H1 (cell line): ENCODE measurements around the gene AMOTL2. TPM values are rescaled to one million over a fixed set of nuclear protein-coding genes. Genes with fewer than 3 reads are reported as not detected.

Experiments
- CTCF ChIA-PET: fragments of 300-600 bp; sonication (Branson Sonifier 250); formaldehyde crosslinking; loops from one replicate; lab custom pipeline; 2021; ENCODE audit not compliant: partially characterized antibody; lab: Charles Lee
- POLR2A ChIA-PET: fragments of 300-600 bp; sonication (Branson Sonifier 250); formaldehyde crosslinking; loops from one replicate; lab custom pipeline; 2021; ENCODE audit warnings: inconsistent platforms; ENCODE audit not compliant: partially characterized antibody; lab: Charles Lee
- DNase-seq, 2 experiments: peaks; one replicate each; pipeline versions ENCODE4 v3.0.0 to v3.0.0-alpha.2; 2010 to 2022; ENCODE audit warnings: low spot score in 2 of 2, low read depth in 1 of 2, mixed read lengths in 1 of 2
- FAIRE-seq: peaks from 2 replicates; lab custom pipeline; 2011; peaks lifted over from hg19 to GRCh38; lab: Jason Lieb, UNC
- H2AFZ ChIP-seq: 2 replicates; pipeline ENCODE4 v1.8.1; 2012; ENCODE audit warnings: low read length, inconsistent platforms
- H2AK5ac ChIP-seq: 2 replicates; pipeline ENCODE4 v1.6.1; 2013; ENCODE audit warnings: low read depth, low read length
- H2BK120ac ChIP-seq: replicated peaks from 2 replicates; pipeline ENCODE3; 2013; ENCODE audit warnings: low read depth, low read length, inconsistent platforms
- H2BK12ac ChIP-seq: 2 replicates; pipeline ENCODE4 v1.6.1; 2013; ENCODE audit warnings: low read depth, low read length
- H2BK15ac ChIP-seq: 2 replicates; pipeline ENCODE4 v1.6.1; 2013; ENCODE audit warnings: low read length
- H2BK20ac ChIP-seq: 2 replicates; pipeline ENCODE4 v1.6.1; 2013; ENCODE audit warnings: low read length
- H2BK5ac ChIP-seq: 2 replicates; pipeline ENCODE4 v1.6.1; 2013; ENCODE audit warnings: low read depth, low read length
- H3K14ac ChIP-seq: 2 replicates; pipeline ENCODE4 v1.6.1; 2013; ENCODE audit warnings: inconsistent platforms; ENCODE audit not compliant: insufficient read length
- H3K18ac ChIP-seq: 2 replicates; pipeline ENCODE4 v1.6.1; 2013; ENCODE audit warnings: low read length; ENCODE audit errors: extremely low read depth
- H3K23ac ChIP-seq: 2 replicates; pipeline ENCODE4 v1.6.1; 2013; ENCODE audit warnings: inconsistent platforms; ENCODE audit not compliant: insufficient read length
- H3K23me2 ChIP-seq: 2 replicates; pipeline ENCODE4 v1.6.1; 2013; ENCODE audit warnings: low read depth, low read length
- H3K27ac ChIP-seq: 2 replicates; pipeline ENCODE4 v1.6.1; 2011; ENCODE audit warnings: low read depth, low read length, inconsistent platforms
- H3K27me3 ChIP-seq, 4 experiments: replicated peaks in 1 of 4; 1 replicate in 1 of 4; 2 replicates in 3 of 4; pipeline versions ENCODE4 v1.6.1 to v1.8.1; 2011 to 2013; ENCODE audit warnings: low read length in 3 of 4, mild to moderate bottlenecking in 3 of 4, inconsistent platforms in 2 of 4, mixed read lengths in 2 of 4, moderate library complexity in 1 of 4; ENCODE audit not compliant: control insufficient read depth in 3 of 4, insufficient read depth in 3 of 4; ENCODE audit errors: extremely low read depth in 1 of 4
- H3K36me3 ChIP-seq, 4 experiments: 2 replicates each; pipeline versions ENCODE4 v1.6.1 to v1.8.1; 2011 to 2013; ENCODE audit warnings: mild to moderate bottlenecking in 4 of 4, low read length in 3 of 4, moderate library complexity in 2 of 4, control low read depth in 1 of 4, inconsistent platforms in 1 of 4; ENCODE audit not compliant: insufficient read depth in 4 of 4, control insufficient read depth in 2 of 4
- H3K4ac ChIP-seq: replicated peaks from 2 replicates; pipeline ENCODE3; 2013; ENCODE audit warnings: low read length, low read depth, mixed read lengths, inconsistent platforms; ENCODE audit not compliant: insufficient read length
- H3K4me1 ChIP-seq, 4 experiments: replicated peaks in 1 of 4; 1 replicate in 1 of 4; 2 replicates in 3 of 4; pipeline versions ENCODE4 v1.6.1 to v1.8.1; 2011 to 2013; ENCODE audit warnings: low read length in 3 of 4, inconsistent platforms in 2 of 4, mixed read lengths in 1 of 4; ENCODE audit not compliant: insufficient read depth in 4 of 4, control insufficient read depth in 3 of 4
- H3K4me2 ChIP-seq, 2 experiments: 2 replicates each; pipeline versions ENCODE4 v1.6.1 to v1.8.1; 2011 to 2013; ENCODE audit warnings: low read depth in 2 of 2, low read length in 2 of 2, control low read depth in 1 of 2, inconsistent platforms in 1 of 2, mild to moderate bottlenecking in 1 of 2; ENCODE audit not compliant: insufficient read depth in 1 of 2
- H3K4me3 ChIP-seq, 4 experiments: fragments of 200-600, 300-600 bp in 1 of 4; sonication (generic), shearing (Covaris generic), sonication (Bioruptor Twin) in 1 of 4; 2 replicates each; pipeline versions ENCODE4 v1.5.1 to v1.8.1; 2011 to 2016; ENCODE audit warnings: low read length in 4 of 4, low read depth in 3 of 4, control low read depth in 2 of 4, inconsistent platforms in 2 of 4, mild to moderate bottlenecking in 2 of 4, mixed read lengths in 1 of 4, moderate library complexity in 1 of 4; ENCODE audit not compliant: insufficient read depth in 2 of 4; ENCODE audit errors: extremely low read depth in 1 of 4
- H3K56ac ChIP-seq: replicated peaks from 2 replicates; pipeline ENCODE3; 2013; ENCODE audit warnings: low read depth, mild to moderate bottlenecking, mixed read lengths, low read length, inconsistent platforms; ENCODE audit not compliant: insufficient read length
- H3K79me1 ChIP-seq: 2 replicates; pipeline ENCODE4 v1.6.1; 2013; ENCODE audit warnings: low read depth, low read length, control low read depth
- H3K79me2 ChIP-seq, 2 experiments: 2 replicates each; pipeline versions ENCODE4 v1.6.1 to v1.8.1; 2012 to 2013; ENCODE audit warnings: low read length in 2 of 2, mild to moderate bottlenecking in 2 of 2, inconsistent platforms in 1 of 2; ENCODE audit not compliant: insufficient read depth in 2 of 2, control insufficient read depth in 1 of 2
- H3K9ac ChIP-seq, 4 experiments: replicated peaks in 1 of 4; 1 replicate in 1 of 4; 2 replicates in 3 of 4; pipeline versions ENCODE4 v1.6.1 to v1.8.1; 2011 to 2013; ENCODE audit warnings: low read depth in 3 of 4, low read length in 3 of 4, control low read depth in 2 of 4, mild to moderate bottlenecking in 2 of 4, moderate library complexity in 2 of 4, inconsistent platforms in 1 of 4; ENCODE audit errors: extremely low read depth in 1 of 4
- H3K9me3 ChIP-seq, 2 experiments: 2 replicates each; pipeline versions ENCODE4 v1.6.1 to v1.8.1; 2012 to 2013; ENCODE audit warnings: mild to moderate bottlenecking in 2 of 2, moderate library complexity in 2 of 2, control low read depth in 1 of 2, inconsistent platforms in 1 of 2, low read depth in 1 of 2, low read length in 1 of 2, mixed read lengths in 1 of 2; ENCODE audit not compliant: insufficient read depth in 2 of 2
- H4K20me1 ChIP-seq, 2 experiments: replicated peaks in 1 of 2; 2 replicates each; pipeline versions ENCODE3 to v1.8.1; 2011 to 2013; ENCODE audit warnings: inconsistent platforms in 2 of 2, low read length in 2 of 2, mild to moderate bottlenecking in 1 of 2; ENCODE audit not compliant: insufficient read depth in 2 of 2, control insufficient read depth in 1 of 2
- H4K5ac ChIP-seq: 2 replicates; pipeline ENCODE4 v1.6.1; 2013; ENCODE audit warnings: low read length, low read depth, mixed read lengths, inconsistent platforms; ENCODE audit not compliant: insufficient read length
- H4K8ac ChIP-seq: 2 replicates; pipeline ENCODE4 v1.8.0; 2013; ENCODE audit warnings: mild to moderate bottlenecking, moderate library complexity, low read length, inconsistent platforms; ENCODE audit not compliant: insufficient read depth; ENCODE audit errors: extremely low read depth
- H4K91ac ChIP-seq: replicated peaks from 2 replicates; pipeline ENCODE3; 2013; ENCODE audit warnings: low read length, mixed read lengths, inconsistent platforms; ENCODE audit not compliant: insufficient read length
- FOSL1 ChIP-seq: IDR thresholded peaks from 2 replicates; pipeline ENCODE4 v1.6.1; 2011; ENCODE audit warnings: mild to moderate bottlenecking, low read depth, low read length, moderate library complexity; ENCODE audit not compliant: insufficient read depth
- GABPA ChIP-seq: IDR thresholded peaks from 2 replicates; pipeline ENCODE4 v1.6.1; 2011; ENCODE audit warnings: mild to moderate bottlenecking, low read length, moderate library complexity, borderline replicate concordance; ENCODE audit not compliant: insufficient read depth
- JUND ChIP-seq: IDR thresholded peaks from 2 replicates; pipeline ENCODE4 v1.6.1; 2011; ENCODE audit warnings: mild to moderate bottlenecking, improper control_type of control experiment, low read length
- MAFK ChIP-seq: IDR thresholded peaks from 2 replicates; pipeline ENCODE4 v1.6.1; 2012; ENCODE audit warnings: low read depth, mild to moderate bottlenecking, improper control_type of control experiment, low read length
- NANOG ChIP-seq: IDR thresholded peaks from 2 replicates; pipeline ENCODE4 v1.6.1; 2011; ENCODE audit warnings: low read length, low read depth, mild to moderate bottlenecking, inconsistent platforms; ENCODE audit not compliant: insufficient read depth, poor library complexity, severe bottlenecking
- RXRA ChIP-seq: IDR thresholded peaks from 2 replicates; pipeline ENCODE4 v1.6.1; 2011; ENCODE audit warnings: low read depth, mild to moderate bottlenecking, low read length, moderate library complexity; ENCODE audit not compliant: insufficient read depth
- SP4 ChIP-seq: IDR thresholded peaks from 2 replicates; pipeline ENCODE4 v1.6.1; 2012; ENCODE audit warnings: low read length, inconsistent platforms
- SUZ12 ChIP-seq: fragments of 200-600 bp; sonication (generic); IDR thresholded peaks from 2 replicates; pipeline ENCODE4 v1.6.1; 2012; ENCODE audit warnings: mild to moderate bottlenecking, inconsistent platforms, low read length, moderate library complexity, mixed read lengths
- TAF7 ChIP-seq: optimal IDR thresholded peaks from 2 replicates; pipeline ENCODE3; 2011; ENCODE audit warnings: low read depth, mild to moderate bottlenecking, inconsistent platforms, low read length, moderate library complexity, borderline replicate concordance
- WGBS, 2 experiments: shearing (Covaris generic) in 1 of 2; methylation state at CpG; one replicate each; pipeline versions ENCODE4 v1.1.6 to v1.1.7; 2013 to 2015; ENCODE audit warnings: low lambda C conversion rate in 2 of 2, mixed read lengths in 2 of 2, inconsistent platforms in 1 of 2, low coverage in 1 of 2, missing lambda C conversion rate in 1 of 2; ENCODE audit not compliant: insufficient replicate concordance in 2 of 2, insufficient coverage in 1 of 2, insufficient read length in 1 of 2; ENCODE audit errors: extremely low coverage in 1 of 2, missing lambda C conversion rate in 1 of 2; 5-methylcytosine and 5-hydroxymethylcytosine counted together
- polyA plus RNA-seq, 7 experiments: library from polyadenylated mRNA; depleted of rRNA in 3 of 7; stranded (reverse) in 5 of 7; unstranded in 2 of 7; fragments of >200 nt in 5 of 7; fragments of 200-250 nt in 2 of 7; gene quantifications; 1 replicate in 5 of 7; 2 replicates in 1 of 7; 4 replicates in 1 of 7; pipeline versions ENCODE4 v1.2.1 to v1.2.3, GENCODE V29; 2011 to 2013; ENCODE audit warnings: missing spikeins in 2 of 7, mixed read lengths in 2 of 7
- total RNA-seq: library from RNA; stranded (reverse); fragmentation: NEBNext Ultra II Directional; extraction: Animal tissue kit (Norgen Biotek cat#: 25700); gene quantifications from 2 replicates; pipeline ENCODE4 v1.2.1, GENCODE V29; 2021

AMOTL2 gene
- total and polyA plus RNA-seq, 2 of the 8 experiments (the other 6 are each of a cell fraction or from before 2014, with no cell fraction given): 19.0 to 63.7 TPM

GRCh38 chr3:134309987-134310700, 64.1 kb downstream of the AMOTL2 start:
- H3K36me3 ChIP-seq: no peaks in the 10 kb centered on the region
- H3K4me1 ChIP-seq: peaks cover 9 to 29% (median 16%) of the 10 kb centered on the region in 4 experiments
- H2BK120ac ChIP-seq: no peak overlapping the region
- H4K20me1 ChIP-seq: no peaks in the 10 kb centered on the region
- no peak overlapping the region for H4K5ac ChIP-seq
- no peak overlapping the region for H3K9ac ChIP-seq
- no peak overlapping the region for H4K8ac ChIP-seq
- DNase-seq (no peak), FAIRE-seq (no peak)
- no peak overlapping the region for H3K4me2 ChIP-seq
- peak overlapping the region; percentile 75 for H2BK12ac ChIP-seq
- H2AK5ac ChIP-seq: 0 out of 2 replicates have a peak overlapping the region, but pooled peaks have one; percentile 30
- H2BK5ac ChIP-seq: no peak overlapping the region
- 0 out of 2 replicates have a peak overlapping the region, but pooled peaks have one; percentile 21 for H2BK20ac ChIP-seq
- no peak overlapping the region for H4K91ac ChIP-seq
- H3K23ac ChIP-seq: no peak overlapping the region
- H3K27me3 ChIP-seq: peaks cover 6 to 33% (median 22%) of the 10 kb centered on the region in 4 experiments
- H3K4ac ChIP-seq: no peak overlapping the region
- no peak overlapping the region for H2AFZ ChIP-seq
- 0 out of 2 replicates have a peak overlapping the region, but pooled peaks have one; percentile 40 for H2BK15ac ChIP-seq
- ChIA-PET CTCF (interaction anchor here (1.2 to 10.1 kb wide), 16 partner anchors 12 to 183 kb away, joined by 3 to 138 read pairs (median 21); partner anchors contain the start of gene AMOTL2), POLR2A (interaction anchor here (0.6 to 27.3 kb wide), 6 partner anchors 17 to 176 kb away, joined by 3 to 804 read pairs (median 8); partner anchors contain the start of genes AMOTL2, ANAPC13 and CEP63)
- no peak for TF ChIP-seq NANOG
- no peak for TF ChIP-seq RXRA
- no peak for TF ChIP-seq TAF7
- no peak for TF ChIP-seq SUZ12
- no peak for TF ChIP-seq MAFK
- TF ChIP-seq FOSL1: no peak
- TF ChIP-seq GABPA: no peak
- TF ChIP-seq JUND: no peak
- TF ChIP-seq SP4: no peak
- no peak overlapping the region for H3K56ac ChIP-seq
- H3K27ac ChIP-seq: no peak overlapping the region
- H3K79me2 ChIP-seq: no peaks in the 10 kb centered on the region
- no peaks in the 10 kb centered on the region for H3K79me1 ChIP-seq
- H3K23me2 ChIP-seq: no peaks in the 10 kb centered on the region; the same call in 1 of the 2 replicates
- H3K4me3 ChIP-seq: no peak overlapping the region
- H3K9me3 ChIP-seq: no peaks in the 10 kb centered on the region
- no peak overlapping the region for H3K14ac ChIP-seq
- no peak overlapping the region for H3K18ac ChIP-seq
- 84% methylated on average over 9 of the region's 9 CpGs; no CpG with 5 or more reads in 1 of the 2 experiments for WGBS, 2 experiments
